Activated B cell treated with CpG ODN at 0.5 μM for 24 hours (primary cell): ENCODE data around the gene ARHGAP24. TPM values are rescaled to one million over a fixed set of nuclear protein-coding genes. Genes with fewer than 3 reads are reported as not detected.

Experiments used
- ATAC-seq: fragments of 200-7000 bp; cut with Tn5 transposase; one replicate; pipeline ENCODE4 v1.10.0; 2021; ENCODE audit warnings: low read depth, mild to moderate bottlenecking, moderate library complexity
- CTCF ChIA-PET: fragments of 350-600 bp; sonication (Branson Sonifier 250); formaldehyde crosslinking; loops from one replicate; lab custom pipeline; 2021; ENCODE audit warnings: antibody characterized with exemption; lab: Charles Lee
- POLR2A ChIA-PET: fragments of 350-600 bp; sonication (Branson Sonifier 250); formaldehyde crosslinking; loops from one replicate; lab custom pipeline; 2021; ENCODE audit warnings: antibody characterized with exemption; lab: Charles Lee
- DNase-seq: peaks from one replicate; pipeline ENCODE4 v3.0.0; 2022
- H3K27ac Mint-ChIP-seq: one replicate; pipeline ENCODE4 v1.8.0; 2020; ENCODE audit warnings: mixed read lengths
- H3K27me3 Mint-ChIP-seq: one replicate; pipeline ENCODE4 v1.8.0; 2021; ENCODE audit warnings: mixed read lengths
- H3K36me3 Mint-ChIP-seq: one replicate; pipeline ENCODE4 v1.8.0; 2021; ENCODE audit warnings: low read depth, mixed read lengths
- H3K4me1 Mint-ChIP-seq: one replicate; pipeline ENCODE4 v1.8.0; 2021; ENCODE audit warnings: mixed read lengths
- H3K4me3 Mint-ChIP-seq: one replicate; pipeline ENCODE4 v1.8.0; 2020; ENCODE audit warnings: mild to moderate bottlenecking, mixed read lengths
- H3K9me3 Mint-ChIP-seq: one replicate; pipeline ENCODE4 v1.8.0; 2020; ENCODE audit warnings: mixed read lengths
- intact Hi-C: fragments of 100-400 bp; cut with micrococcal nuclease; formaldehyde crosslinking; loops from one replicate; pipeline ENCODE4 v1.15.1; 2024
- total RNA-seq: library from RNA; stranded (reverse); gene quantifications from 2 replicates; pipeline ENCODE4 v1.2.3, GENCODE V29; 2022
- TF ChIP-seq, protein P1 (sequence below): fragments of 200-600 bp; IDR thresholded peaks from one replicate; pipeline ENCODE4 v1.8.0; 2022; ENCODE audit warnings: antibody characterized with exemption, mild to moderate bottlenecking

ARHGAP24 gene
- total RNA-seq, 1 donor from 2014 or later, result 231 TPM

DNA sequence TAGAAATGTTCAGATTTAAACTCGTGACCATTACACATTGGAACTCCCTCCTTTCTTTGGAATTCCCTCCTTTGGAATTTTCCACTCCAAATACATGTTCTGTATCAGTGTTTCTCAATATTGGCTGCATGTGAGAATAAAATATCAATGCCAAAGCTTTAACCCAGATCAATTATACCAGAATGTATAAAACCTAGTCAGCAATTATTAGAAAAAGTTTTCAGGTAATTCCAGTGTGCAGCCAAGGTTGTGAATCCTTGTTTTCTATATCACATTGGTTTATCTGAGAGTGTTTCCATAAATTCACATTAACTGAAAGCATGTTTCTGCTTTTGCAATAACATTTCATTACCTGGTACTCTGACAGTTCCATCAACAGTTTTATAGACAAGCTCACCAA, 490.6 kb downstream of the ARHGAP24 start:
- Mint-ChIP-seq H3K4me3 (no peak overlapping the region), H3K4me1 (peaks cover 10% of the 10 kb centered on the region), H3K36me3 (peaks cover 16% of the 10 kb centered on the region), H3K27ac (no peak overlapping the region), H3K9me3 (peaks cover 11% of the 10 kb centered on the region), H3K27me3 (no peaks in the 10 kb centered on the region)
- no peak for ATAC-seq
- intact Hi-C loops, result loop anchor here (5.0 to 10.0 kb wide), 3 partner anchors 408 to 593 kb away; no protein-coding TSS in a partner anchor
- no peak for DNase-seq
- ChIA-PET POLR2A (no interaction called here), CTCF (interaction anchor here (1.0 to 2.2 kb wide), 3 partner anchors 816 to 881 kb away, joined by 3 to 5 read pairs (median 3); no protein-coding TSS in a partner anchor)
- TF ChIP-seq, protein P1, sequence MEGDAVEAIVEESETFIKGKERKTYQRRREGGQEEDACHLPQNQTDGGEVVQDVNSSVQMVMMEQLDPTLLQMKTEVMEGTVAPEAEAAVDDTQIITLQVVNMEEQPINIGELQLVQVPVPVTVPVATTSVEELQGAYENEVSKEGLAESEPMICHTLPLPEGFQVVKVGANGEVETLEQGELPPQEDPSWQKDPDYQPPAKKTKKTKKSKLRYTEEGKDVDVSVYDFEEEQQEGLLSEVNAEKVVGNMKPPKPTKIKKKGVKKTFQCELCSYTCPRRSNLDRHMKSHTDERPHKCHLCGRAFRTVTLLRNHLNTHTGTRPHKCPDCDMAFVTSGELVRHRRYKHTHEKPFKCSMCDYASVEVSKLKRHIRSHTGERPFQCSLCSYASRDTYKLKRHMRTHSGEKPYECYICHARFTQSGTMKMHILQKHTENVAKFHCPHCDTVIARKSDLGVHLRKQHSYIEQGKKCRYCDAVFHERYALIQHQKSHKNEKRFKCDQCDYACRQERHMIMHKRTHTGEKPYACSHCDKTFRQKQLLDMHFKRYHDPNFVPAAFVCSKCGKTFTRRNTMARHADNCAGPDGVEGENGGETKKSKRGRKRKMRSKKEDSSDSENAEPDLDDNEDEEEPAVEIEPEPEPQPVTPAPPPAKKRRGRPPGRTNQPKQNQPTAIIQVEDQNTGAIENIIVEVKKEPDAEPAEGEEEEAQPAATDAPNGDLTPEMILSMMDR, result no peak

DNA sequence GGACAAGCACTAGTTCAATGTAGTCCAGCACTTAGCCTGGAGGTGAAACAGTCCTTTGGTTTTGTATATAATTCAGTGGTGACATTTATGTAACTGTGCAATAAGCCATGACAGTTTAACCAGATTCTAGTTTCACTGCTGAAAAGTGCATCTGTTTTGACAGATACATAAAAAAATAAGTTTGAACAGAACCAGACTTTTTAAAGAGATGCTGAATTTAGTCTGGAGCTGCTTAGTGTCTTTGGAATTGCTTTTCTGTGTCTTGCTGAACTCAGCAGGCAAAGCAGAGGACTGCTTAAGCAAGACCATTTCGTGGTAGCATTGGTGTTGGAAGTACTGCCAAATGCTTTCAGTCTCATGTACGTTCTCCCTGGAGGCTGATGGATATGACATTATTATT, 491.4 kb downstream of the ARHGAP24 start:
- ATAC-seq (no peak), DNase-seq (no peak)
- H3K4me3 Mint-ChIP-seq, result no peak overlapping the region
- H3K27ac Mint-ChIP-seq, result no peak overlapping the region
- H3K9me3 Mint-ChIP-seq, result peaks cover 11% of the 10 kb centered on the region
- ChIA-PET CTCF (interaction anchor here (1.0 to 2.2 kb wide), 3 partner anchors 817 to 882 kb away, joined by 3 to 5 read pairs (median 3); no protein-coding TSS in a partner anchor), POLR2A (no interaction called here)
- no peaks in the 10 kb centered on the region for H3K27me3 Mint-ChIP-seq
- intact Hi-C loops, result loop anchor here (5.0 to 10.0 kb wide), 3 partner anchors 409 to 594 kb away; no protein-coding TSS in a partner anchor
- peaks cover 10% of the 10 kb centered on the region for H3K4me1 Mint-ChIP-seq
- peaks cover 16% of the 10 kb centered on the region for H3K36me3 Mint-ChIP-seq
- TF ChIP-seq, protein P1, result no peak

DNA sequence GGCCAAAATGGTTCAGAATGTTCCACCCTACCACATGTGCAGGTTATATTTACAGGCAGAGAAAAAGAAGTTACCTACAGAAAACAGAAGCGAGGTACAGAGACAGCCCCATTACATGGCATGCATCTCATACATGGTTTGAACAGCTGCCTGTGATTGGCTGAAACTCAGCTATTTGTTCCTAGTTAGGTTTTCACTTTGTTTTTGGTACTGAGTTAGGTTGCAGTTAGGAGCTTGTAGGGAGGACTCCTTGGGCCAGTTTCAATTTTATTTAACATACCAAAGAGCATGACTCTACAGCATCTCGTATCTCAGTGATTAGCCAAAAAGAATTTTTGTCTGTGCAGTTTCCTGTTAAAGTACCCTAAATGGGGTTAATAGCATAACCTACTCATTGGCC, 492.9 kb downstream of the ARHGAP24 start:
- H3K27ac Mint-ChIP-seq, result no peak overlapping the region
- POLR2A ChIA-PET, result no interaction called here
- peaks cover 25% of the 10 kb centered on the region for H3K36me3 Mint-ChIP-seq
- CTCF ChIA-PET, result interaction anchor here (0.8 to 3.5 kb wide), 6 partner anchors 9 to 883 kb away, joined by 3 to 37 read pairs (median 4); no protein-coding TSS in a partner anchor
- TF ChIP-seq, protein P1, result no peak
- ATAC-seq (no peak), DNase-seq (no peak)
- no peak overlapping the region for H3K4me3 Mint-ChIP-seq
- peaks cover 11% of the 10 kb centered on the region for H3K9me3 Mint-ChIP-seq
- no peaks in the 10 kb centered on the region for H3K27me3 Mint-ChIP-seq
- intact Hi-C loops, result loop anchor here (1.0 to 10.0 kb wide), 6 partner anchors 211 to 884 kb away; no protein-coding TSS in a partner anchor
- H3K4me1 Mint-ChIP-seq, result peaks cover 10% of the 10 kb centered on the region

DNA sequence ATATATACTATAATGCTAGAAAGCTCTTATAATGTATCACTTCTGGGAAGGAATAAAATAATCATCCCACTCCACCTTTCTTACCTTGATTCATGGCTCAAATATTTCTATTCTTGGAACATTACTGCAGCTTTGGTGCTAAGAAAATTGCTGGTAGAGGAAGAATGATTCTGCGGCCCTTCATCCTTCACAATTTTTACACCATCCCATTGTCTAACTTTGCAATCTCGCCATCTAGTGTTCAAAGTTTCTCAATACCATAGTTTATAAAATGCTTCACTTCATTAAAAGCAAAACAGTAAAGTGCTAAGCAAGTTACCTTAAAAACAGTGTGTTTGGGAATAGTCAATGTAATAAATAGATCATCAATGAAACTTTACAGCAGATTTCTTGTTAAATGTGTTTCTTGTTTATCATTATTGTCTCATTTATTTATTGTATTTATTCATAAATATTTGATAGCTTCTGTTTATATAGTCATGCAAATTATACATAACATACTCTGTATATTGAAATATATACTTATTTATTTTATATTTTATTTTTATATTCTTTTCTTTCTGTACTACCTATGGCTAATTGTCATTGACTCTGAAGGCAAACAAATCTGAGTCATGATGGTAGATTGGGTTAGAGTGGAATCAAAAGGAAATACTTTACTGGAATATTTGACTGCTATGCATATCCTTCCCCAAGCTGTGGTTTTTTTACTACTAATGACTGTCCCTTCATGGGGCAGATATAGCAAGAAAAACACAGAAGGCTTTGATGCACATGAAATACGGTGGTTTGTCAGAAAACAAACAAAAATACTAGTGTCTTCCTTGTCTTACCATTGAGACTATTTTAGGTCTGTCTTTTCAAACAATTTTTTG, 494.2 kb downstream of the ARHGAP24 start:
- peaks cover 9% of the 10 kb centered on the region for H3K9me3 Mint-ChIP-seq
- no peak overlapping the region for H3K27ac Mint-ChIP-seq
- TF ChIP-seq, protein P1, result no peak
- peaks cover 28% of the 10 kb centered on the region for H3K36me3 Mint-ChIP-seq
- H3K4me1 Mint-ChIP-seq, result peaks cover 10% of the 10 kb centered on the region
- ChIA-PET CTCF (interaction anchor here (0.7 to 3.5 kb wide), 13 partner anchors 15 to 885 kb away, joined by 3 to 37 read pairs (median 4); no protein-coding TSS in a partner anchor), POLR2A (no interaction called here)
- H3K27me3 Mint-ChIP-seq, result no peaks in the 10 kb centered on the region
- no peak overlapping the region for H3K4me3 Mint-ChIP-seq
- no peak for ATAC-seq
- intact Hi-C loops, result loop anchor here (1.0 to 10.0 kb wide), 8 partner anchors 75 to 885 kb away; no protein-coding TSS in a partner anchor
- DNase-seq, result no peak

DNA sequence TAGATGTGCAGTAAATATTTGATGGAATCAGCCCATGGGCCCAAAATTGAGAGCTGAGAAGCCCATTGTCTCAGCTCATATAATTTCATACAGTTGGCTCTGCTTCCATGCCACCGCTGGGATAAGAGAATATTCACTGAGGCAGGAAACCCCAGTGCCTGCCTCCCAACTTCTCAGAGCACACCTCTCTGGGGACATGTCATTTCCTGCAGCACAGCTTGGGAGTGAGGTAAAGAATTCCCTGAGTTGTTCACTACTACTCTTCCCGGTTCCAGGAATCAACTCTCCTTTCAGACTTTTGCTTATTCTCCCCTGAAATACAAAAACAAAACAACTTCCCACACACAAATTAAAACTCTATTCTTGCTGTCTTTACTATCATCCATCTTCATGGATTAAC, 495.6 kb downstream of the ARHGAP24 start:
- DNase-seq, result no peak
- ATAC-seq, result no peak
- POLR2A ChIA-PET, result no interaction called here
- CTCF ChIA-PET, result interaction anchor here (3.5 kb wide), 1 partner anchor 886 kb away, joined by 32 read pairs; no protein-coding TSS in a partner anchor
- intact Hi-C loops, result no loop called here
- no peaks in the 10 kb centered on the region for H3K27me3 Mint-ChIP-seq
- peaks cover 10% of the 10 kb centered on the region for H3K4me1 Mint-ChIP-seq
- H3K9me3 Mint-ChIP-seq, result no peaks in the 10 kb centered on the region
- peaks cover 27% of the 10 kb centered on the region for H3K36me3 Mint-ChIP-seq
- no peak overlapping the region for H3K4me3 Mint-ChIP-seq
- H3K27ac Mint-ChIP-seq, result peak overlapping the region; percentile 14
- TF ChIP-seq, protein P1, result no peak
